Activated CD4-positive, alpha-beta T cell treated with anti-CD3 and anti-CD28 coated beads, Interleukin-2, amount 50 U/mL, for 24 hours (primary cell): ENCODE data around the gene HSPBP1.
"Not testable (repeated sequence)": the region's sequence is repeated elsewhere in the genome, so short reads cannot be mapped to it uniquely, and the experiment has no call there.

Source experiments
- DNase-seq, 2 donors: peaks; one replicate each; pipeline ENCODE4 v3.0.0-alpha.2; 2020; ENCODE audit warnings: low read depth in 1 of 2, low spot score in 1 of 2

Gene HSPBP1

DNA sequence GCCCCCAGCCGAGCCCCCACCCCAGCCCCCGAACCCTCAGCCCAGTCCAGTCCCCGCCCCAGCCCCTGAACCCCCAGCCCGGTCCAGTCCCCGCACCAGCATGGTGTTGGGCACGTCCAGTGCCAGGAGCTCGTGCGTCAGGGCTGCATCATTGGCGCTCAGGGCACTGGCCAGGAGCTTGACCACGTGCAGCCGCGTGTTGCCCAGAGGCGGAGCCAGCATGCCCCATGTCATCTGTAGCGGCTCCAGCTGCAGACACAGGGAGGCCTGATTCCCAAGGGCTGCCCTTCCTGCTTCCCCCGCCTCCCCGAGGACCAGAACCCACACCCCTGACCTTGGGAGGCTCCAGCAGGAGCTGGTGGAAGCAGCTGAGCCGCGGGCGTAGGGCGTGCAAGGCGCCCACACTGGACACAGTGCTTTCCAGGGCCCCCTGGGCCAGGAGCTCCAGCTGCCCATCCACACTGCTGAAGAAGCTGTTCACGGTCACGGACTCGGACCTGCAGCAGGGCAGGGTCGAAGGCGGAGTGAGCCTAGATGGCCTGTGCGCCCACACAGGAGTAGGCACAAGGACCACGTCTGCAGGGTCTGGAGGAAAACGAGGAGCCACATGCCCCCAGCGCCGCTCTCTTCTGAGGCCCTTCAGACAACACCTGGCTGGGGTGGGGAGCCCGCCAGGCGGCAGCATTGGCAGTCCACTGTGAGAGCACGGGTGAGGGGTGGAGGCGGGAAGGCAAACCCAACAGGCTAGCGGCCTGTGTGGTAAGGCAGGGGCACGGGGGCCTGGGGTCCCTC is 38.6 kb downstream of the HSPBP1 start:
- DNase-seq: no peak

DNA sequence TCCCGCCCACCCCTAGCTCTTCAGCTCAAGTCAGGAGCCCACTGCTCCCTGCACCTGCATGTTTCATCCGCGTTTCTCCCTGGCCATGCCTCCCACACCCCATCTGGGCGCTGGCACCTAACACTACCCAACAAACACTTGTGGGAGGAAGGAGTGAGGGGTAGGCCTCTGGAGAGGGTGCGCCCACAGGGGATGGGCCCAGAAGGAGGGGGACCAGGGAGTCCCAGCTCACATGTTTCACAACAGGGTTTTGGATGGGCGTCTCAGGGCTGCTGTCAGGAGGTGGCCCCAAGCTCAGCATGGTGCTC is 39.2 kb downstream of the HSPBP1 start:
- DNase-seq: no peak

DNA sequence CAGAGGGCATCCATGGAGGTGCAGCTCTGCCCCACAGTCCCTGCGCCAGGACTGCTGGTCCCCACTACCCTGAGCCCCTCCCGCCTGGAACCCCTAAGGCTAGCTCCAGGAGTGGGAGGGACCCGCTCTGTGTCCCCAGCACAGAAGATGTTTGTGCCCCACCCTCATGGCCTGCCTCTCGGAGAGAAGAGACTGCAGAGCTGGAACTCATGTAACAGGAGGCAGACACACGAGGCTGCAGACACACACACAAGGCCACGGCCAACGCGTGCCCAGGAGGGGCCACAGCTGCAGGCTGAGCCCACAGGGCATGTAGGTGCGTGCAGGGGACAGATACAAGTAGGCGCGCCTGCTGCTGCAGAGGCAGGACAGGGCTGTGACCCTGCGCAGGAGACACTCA is 40.9 kb downstream of the HSPBP1 start:
- no peak for DNase-seq

DNA sequence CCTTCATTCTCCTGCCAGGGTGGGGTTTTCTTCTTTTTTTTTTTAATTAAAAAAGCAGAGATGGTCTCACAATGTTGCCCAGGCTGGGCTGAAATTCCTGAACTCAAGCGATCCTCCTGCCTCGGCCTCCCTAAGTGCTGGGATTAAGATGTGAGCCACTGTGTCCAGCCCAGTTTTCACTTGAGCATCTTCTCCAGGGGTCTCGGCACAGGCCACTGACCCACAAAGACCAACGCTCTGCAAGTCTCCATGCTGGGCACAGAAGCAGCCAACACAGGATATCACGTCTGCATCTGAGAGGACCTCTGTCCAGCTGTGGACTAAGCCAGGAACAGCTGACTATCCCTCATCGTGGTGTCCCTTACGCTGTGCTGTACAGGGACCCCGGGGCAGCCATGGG is 41.9 kb downstream of the HSPBP1 start:
- DNase-seq: no peak

DNA sequence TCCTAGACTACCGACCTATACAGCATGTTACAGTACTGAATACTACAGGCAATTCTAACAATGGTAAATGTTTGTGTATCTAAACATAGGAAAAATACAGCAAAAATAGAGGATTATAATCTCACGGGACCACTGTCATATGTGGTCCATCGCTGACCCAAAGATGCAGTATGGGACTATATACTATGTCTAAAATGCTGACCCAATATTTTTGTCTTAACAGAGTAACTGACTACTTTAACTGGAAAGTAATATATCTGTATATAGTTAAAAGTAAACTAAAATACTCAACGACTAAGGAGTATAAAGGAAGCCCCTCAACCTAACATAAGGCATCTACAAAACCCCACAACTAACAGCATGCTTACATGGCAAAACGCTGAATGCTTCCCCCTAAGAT is 46.9 kb downstream of the HSPBP1 start:
- DNase-seq: no peak

DNA sequence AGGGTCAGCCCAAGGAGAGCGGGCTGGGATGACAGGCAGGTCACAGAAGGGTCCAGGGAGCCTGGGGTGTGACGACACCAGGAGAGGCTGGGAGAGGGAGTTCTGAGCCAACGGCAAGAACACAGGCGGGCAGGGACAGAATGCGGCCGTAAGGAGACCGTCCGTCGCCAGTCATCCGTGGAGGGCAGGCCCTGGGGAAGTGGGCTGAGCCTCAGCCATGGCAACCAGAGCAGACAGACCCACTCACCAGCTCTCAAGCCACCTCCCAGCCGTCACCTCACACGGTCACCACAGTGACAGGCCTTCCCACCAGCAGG is 47.7 kb downstream of the HSPBP1 start:
- DNase-seq: no peak

DNA sequence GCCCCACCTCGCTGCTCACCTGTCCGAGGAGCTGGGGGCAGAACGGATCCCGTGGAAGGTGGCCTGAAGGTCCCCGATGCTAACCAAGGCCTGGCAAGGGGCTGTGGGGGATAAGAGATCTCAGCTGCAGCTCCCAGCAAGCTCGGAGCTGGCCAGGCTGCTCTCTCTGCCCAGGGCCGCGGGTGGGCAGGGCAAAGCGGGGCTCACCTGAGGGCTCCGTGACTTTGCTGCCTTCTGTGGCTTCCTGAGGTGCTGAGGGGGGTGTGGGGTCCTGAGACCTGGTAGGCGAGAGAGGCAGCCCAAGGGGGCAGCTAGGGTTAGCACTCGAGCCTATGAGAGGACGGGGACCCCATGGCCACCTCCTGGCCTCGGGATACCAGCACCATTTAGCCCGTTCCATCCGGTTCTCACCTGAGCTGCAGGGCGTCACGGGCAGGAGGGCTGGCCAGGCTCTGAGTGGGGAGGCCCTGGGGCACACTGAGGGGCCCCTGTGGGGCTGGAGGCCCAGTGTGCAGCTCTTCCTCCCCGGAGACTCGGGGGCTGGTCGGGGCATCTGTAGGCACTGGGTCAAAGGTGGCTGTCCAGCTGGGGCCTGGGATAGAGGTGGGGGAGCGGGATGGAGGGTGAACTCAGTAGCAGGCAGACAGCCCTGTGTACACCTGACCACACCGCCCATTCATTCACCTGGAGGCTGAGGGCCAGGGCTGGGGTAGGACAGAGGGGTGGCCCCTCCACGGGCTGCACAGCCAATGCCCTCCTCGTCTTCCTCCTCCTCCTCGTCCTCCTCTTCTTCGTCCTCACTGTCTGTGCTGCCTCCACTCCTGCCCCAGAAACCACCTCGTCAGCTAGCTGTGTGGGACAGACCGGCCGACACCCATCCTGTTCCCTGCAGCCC is 48.3 kb downstream of the HSPBP1 start:
- no peak for DNase-seq

DNA sequence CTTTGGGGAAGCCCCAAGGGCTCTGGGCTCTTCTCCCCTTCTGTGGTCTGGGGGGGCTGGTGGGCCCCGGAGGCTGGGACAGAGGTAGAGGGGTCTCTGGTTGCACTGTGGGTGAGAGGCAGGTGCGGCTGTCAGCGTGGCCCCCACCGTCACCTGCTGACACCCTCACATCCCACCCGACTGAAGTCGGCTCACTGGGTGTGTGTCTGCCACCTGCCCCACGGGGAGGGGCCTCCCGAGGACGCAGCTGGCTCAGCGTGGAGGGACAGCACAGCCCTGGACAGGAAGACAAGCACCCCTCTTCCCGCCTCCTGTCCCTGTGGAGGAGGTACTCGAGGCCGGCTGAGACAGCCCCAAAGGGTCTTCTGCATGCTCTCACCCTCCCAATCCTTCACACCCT is 49.1 kb downstream of the HSPBP1 start:
- no peak for DNase-seq

DNA sequence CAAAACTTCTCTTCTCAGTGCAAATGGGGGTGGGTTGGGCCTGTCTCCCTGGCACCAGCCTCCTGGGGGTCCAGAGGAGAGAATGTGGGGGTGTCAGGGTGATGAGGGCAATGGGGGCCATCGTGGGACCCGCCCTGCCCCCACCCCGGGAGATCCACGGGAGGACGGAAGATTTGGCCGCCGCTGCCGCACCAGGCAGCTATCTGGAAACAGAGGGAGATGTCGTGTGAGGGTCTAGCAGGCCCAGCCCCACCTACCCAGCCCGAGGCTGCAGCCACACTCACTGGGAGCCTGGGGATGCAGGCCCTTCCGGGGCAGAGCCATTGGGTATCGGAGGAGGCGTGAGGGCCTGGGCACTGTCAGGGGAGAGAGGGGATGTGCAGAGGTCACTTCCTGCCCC is 49.6 kb downstream of the HSPBP1 start:
- no peak for DNase-seq

DNA sequence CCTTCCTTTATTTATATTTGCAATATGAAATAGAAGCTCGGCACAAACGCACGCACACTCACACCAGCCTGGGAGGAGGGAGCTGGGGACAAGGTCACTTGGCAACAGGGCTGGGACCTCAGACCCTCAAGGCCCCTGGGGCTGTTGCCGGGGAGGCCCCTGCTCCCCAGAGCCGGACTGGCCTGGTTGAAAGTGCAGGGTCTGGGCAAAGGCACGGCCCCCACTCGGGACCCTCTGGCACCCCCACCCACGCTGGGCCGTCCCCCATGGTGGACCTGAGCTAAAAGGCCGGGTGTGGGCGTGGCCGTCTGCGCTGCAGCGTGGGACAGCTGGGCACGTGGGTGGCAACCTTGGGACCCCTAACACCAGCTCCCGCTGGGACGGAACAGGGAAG is 50.1 kb downstream of the HSPBP1 start:
- no peak for DNase-seq

DNA sequence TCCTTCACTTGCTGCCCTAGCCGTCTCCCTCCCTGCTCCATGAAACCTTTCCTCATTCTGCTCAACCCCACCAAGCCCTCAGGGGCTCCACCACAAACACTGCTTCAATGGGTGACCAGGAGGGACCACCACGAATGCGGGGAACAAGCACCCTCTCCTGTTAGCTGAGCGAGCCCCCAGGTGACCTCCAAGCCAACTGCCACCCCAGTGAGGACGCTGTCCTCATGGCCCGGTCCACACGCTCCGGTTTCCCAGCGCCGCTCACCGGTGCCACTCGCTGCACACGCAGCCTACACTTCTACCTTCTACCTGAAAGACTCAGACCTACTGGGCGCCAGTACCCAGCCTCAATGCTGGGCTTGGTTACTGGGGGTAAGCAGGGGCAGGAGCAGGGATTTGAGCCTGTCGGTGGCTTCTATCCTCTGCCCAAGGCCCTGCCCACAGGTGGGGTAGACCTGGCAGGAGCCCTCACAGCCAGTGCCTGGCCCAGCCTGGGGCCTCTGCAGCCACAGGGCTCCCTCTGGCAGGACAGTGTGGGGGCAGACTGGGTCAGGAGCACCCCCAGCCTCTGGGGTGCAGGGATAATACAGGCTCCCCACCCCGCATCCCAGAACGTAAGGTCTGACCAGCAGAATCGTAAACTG is 50.6 kb downstream of the HSPBP1 start:
- no peak for DNase-seq

DNA sequence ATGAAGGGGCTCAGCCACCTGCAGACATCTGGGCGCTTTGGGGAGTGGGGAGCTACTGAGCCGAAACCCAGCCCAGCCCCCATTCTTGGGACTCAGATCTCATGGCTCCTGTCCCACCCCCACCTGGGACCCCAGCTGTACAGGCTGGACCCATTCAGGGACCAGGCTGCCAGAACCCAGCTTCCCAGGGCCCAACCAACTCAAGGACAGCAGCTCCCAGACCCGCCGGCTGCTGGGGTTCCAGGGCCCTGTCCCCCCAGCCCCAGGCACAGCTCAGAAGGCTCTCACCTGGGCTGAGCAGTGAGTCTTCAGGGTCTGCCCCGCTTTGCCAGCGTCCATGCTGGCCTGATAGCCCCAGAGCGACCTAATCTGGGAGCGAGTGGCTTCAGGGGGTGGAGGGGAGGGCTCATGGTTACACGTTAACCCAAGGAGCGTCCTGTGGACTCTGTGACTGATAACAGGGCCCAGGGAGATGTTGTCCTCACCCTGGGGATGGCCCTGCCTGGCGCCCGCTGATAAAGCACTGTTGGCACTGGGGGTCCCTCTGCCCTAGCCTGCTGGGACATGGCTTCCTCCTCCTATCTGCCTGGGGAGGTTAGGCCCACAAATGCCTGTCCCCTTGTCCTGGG is 51.4 kb downstream of the HSPBP1 start, which contains the start of gene TMEM86B:
Gene TMEM86B, minus strand, starts transcription at position 361 of the 629 bp plus-strand sequence. Its CDS starts 22 bp downstream, at position 339.
- DNase-seq: no peak

DNA sequence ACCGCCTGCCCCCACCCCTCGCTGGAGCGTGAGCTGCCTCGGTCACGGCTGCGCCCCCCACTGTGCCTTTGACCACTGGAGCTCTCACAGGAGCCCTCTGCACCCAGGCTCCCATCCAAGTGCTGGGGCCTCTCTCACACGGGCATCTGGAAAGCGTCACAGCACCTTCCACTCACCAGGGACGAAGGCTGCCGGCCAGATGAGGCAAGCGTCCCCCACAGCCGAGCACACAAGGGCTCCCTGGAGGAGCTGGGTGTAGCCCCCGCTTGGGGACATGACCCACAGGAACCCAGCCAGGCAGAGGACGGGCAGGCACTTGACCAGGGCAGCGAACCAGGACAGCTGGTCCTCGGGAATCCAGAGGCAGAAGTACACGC is 51.9 kb downstream of the HSPBP1 start:
- DNase-seq: no peak

DNA sequence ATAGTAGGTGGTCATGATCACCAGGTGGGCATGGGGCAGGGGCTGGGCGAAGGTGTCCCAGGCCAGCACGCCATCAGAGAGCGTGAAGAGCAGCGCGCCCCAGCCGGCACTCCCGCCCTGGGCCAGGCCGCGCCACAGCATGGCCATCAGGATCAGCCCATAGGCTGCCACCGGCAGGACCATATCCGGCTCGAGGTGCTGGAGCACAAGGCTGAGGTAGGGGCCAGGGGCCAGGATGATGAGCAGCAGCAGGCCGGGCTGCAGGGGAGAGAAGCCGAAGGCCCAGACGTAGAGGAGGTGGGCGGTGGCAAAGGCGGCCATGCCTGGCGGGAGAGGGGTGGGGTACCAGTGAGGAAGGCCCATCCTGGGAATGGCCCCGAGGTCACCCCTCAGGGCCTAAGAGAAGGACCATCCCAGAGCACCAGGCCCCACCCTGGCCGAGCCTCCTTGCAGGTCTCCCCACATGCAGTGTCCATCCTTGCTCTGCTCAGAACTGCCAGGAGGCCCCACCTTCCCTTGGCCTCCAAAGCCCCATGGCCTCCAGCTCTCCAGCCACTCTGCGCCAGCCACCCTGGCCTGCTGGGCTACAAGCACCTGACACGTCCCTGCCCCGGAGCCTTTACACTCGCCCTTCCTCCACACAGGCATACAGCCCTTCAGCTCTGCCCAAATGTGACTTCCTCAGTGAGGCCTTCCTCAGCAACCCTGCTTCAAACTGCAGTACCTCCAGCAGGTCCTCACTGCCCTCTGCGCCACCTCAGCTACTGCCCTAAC is 52.5 kb downstream of the HSPBP1 start:
- no peak for DNase-seq

DNA sequence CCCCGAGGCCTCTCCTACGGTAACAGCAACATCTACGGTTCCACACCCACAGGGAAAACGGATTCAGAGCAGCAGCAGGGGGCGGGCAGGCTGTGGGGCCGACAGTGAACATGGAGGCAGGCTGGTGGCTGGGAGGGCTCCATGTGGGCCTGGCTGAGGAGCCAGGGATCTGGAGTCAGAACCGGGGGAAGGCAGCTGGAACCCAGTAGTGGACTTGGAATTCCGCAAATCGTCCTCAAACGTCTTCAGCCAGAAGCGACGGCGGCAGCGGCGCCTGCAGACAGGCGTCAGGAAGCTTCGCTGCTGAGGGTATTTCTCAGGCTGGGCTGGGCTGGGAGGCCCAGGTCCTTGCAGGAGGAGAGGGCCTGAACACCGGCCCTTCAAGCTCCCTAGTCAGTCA is 53.1 kb downstream of the HSPBP1 start:
- DNase-seq: no peak

DNA sequence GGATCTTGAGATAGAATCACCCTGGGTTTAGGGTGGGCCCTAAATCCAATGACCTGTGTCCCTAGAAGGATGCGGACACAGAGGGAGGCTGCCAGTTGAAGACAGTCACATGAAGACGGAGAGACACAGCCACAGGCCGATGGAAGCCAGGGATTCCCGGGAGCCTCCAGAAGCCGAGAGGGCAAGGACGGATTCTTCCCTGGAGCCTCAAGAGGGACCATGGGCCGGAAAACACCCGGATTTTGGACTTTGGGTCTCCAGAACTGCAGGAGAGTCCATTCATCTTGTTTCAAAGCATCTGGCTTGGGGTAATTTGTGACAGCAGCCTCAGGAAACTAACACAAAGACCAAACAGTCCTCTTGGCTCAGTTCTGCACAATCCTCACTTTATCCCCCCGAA is 53.6 kb downstream of the HSPBP1 start:
- no peak for DNase-seq

DNA sequence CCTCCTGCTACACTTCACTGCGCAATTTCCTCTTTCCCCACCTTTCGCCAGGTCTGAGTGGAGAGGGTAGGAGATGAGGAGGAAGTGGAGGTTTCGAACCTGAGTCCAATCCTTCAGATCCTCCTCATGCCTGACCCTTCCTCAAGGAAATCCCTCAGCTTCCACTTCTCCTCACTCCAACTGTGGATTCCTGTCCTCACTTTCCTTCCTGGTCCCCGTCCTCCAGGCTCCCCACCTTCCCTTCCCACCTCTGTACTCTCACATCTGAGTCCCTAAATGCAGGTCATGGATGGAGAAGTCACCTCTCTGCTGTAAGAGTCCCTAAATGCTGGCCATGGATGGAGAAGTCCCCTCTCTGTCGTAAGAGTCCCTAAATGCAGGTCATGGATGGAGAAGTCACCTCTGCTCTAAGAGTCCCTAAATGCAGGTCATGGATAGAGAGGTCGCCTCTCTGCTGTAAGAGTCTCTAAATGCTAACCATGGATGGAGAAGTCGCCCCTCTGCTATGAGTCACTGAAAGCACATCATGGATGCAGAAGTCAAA is 54.4 kb downstream of the HSPBP1 start:
- no peak for DNase-seq

DNA sequence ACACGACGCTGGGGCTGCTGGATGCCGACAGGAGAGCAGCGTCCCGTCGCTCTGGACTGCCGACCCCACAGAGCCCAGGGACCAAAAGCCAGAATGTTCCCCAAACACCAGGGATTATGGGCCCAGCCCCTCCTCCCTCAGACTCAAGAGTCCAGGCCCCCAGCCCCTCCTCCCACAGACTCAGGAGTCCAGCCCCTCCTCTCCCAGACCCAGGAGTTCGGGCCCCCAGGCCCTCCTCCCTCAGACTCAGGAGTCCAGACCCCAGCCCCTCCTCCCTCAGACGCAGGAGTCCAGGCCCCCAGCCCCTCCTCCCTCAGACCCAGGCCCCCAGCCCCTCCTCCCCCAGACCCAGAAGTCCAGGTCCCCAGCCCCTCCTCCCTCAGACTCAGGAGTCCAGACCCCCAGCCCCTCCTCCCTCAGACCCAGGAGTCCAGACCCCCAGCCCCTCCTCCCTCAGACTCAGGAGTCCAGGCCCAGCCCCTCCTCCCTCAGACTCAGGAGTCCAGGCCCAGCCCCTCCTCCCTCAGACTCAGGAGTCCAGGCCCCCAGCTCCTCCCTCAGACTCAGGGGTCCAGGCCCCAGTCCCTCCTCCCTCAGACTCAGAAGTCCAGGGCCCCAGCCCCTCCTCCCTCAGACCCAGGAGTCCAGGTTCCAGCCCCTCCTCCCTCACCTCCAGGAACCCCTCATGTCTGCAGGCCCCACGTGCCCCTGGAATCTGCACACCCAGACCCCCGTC is 55.1 kb downstream of the HSPBP1 start:
- DNase-seq: not testable (repeated sequence)

DNA sequence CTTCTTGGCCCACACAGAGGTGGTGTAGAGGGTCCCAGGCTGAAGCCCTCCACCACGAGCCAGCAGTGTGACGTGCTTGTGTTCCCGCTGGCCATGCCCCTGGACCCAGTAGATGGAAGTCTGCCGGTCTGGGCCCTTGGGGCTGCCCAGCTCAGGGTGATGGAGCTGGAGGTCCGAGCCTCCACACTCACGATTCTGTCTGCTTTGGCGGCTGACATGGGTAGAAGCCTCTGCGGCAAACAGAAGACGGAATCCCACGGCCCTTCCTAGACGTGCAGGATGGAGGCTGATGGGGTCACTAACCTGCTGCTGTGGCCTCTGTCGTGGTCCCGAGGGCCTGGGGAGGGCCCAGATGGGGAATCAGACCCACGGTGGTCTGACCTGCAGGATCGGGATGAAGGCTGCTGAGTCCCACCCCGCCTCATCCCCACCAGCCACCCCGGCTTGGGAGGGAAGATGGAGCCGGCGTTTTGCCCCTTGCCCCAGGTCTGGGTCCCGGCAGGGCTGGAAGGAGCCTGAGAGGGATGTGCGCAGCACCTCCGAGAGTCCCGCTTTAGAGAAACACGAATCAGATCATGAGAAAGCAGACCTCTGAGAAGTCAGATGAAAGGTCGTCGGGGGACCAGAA is 55.8 kb downstream of the HSPBP1 start:
- no peak for DNase-seq
